SHP77 (cell line): ENCODE results near the gene ADM5.
"Not testable (repeated sequence)": the region's sequence is repeated elsewhere in the genome, so short reads cannot be mapped to it uniquely, and the experiment has no call there.

Experiments used
- DNase-seq, 2 experiments: peaks; one replicate each; lab custom pipeline; 2025; lab: John Stamatoyannopoulos, UW

The ADM5 gene

GRCh38 chr19:49701271-49701786, 11.9 kb downstream of the ADM5 start:
- no peak for DNase-seq

- no peak for DNase-seq
Observed at GRCh38 chr19:49704888-49705642, 15.7 kb downstream of the ADM5 start.

DNA sequence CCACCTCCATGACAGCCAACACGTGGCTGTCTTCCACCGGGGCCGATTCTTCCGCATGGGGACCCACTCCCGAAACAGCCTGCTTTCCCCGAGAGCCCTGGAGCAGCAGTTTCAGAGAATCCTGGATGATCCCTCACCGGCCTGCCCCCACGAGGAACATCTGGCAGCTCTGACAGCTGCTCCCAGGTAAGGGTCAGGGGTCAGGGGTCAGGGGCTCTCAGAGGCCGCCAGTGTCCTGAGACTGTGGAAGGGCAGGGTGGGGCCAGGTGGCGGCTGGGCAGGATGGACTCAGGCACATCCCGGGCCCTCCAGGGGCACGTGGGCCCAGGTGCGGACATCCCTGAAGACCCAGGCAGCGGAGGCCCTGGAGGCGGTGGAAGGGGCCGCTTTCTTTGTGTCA, 16.5 kb downstream of the ADM5 start:
- DNase-seq: no peak

DNA sequence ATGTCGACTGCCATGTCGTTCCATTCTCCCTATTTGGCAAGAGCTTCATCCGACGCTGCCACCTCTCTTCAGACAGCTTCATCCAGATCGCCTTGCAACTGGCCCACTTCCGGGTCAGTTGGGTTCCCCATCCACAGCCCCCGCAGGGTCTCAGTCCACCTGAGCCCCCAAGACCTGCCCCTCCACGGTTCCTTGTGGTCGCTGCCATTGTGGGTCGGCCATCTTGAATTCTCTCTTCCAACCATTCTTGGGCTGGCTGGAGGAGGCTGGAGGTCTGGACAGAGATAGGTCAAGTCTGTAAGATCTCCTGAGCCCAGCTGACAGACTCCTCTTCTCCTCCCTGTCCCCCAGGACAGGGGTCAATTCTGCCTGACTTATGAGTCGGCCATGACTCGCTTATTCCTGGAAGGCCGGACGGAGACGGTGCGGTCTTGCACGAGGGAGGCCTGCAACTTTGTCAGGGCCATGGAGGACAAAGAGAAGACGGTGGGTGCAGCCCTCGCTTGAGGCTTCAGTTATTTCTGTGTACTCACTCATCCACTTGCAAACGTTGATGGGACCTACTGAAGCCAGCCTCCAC, 21.1 kb downstream of the ADM5 start:
- no peak for DNase-seq

GRCh38 chr19:49712397-49712859, 23.0 kb downstream of the ADM5 start:
- no peak for DNase-seq

GRCh38 chr19:49713236-49713845, 23.9 kb downstream of the ADM5 start:
- DNase-seq: no peak

GRCh38 chr19:49716154-49716553, 26.8 kb downstream of the ADM5 start:
- no peak for DNase-seq

- DNase-seq: no peak
Observed at GRCh38 chr19:49718511-49718910, 29.1 kb downstream of the ADM5 start.

GRCh38 chr19:49718991-49719390, 29.6 kb downstream of the ADM5 start:
- no peak for DNase-seq

DNA sequence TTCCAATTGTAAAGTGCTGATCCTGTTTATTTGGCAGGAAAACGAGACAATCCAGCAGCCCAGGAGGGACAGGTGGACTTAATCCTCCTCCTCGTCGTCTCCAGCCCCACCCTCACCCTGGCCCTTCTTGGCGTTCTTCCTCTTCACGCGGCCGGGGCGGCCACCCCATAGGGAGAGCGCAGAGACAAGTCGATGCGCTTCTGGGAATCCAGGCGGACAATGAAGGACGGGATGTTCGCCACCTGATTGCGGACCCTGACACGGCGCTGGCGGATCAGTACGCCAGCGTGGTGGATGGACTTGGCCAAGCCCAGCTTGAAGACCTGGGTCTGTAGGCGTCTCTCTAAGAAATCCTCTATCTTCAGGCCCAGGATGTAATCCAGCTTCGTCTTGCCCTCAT, 30.0 kb downstream of the ADM5 start:
- DNase-seq: not testable (repeated sequence)

DNA sequence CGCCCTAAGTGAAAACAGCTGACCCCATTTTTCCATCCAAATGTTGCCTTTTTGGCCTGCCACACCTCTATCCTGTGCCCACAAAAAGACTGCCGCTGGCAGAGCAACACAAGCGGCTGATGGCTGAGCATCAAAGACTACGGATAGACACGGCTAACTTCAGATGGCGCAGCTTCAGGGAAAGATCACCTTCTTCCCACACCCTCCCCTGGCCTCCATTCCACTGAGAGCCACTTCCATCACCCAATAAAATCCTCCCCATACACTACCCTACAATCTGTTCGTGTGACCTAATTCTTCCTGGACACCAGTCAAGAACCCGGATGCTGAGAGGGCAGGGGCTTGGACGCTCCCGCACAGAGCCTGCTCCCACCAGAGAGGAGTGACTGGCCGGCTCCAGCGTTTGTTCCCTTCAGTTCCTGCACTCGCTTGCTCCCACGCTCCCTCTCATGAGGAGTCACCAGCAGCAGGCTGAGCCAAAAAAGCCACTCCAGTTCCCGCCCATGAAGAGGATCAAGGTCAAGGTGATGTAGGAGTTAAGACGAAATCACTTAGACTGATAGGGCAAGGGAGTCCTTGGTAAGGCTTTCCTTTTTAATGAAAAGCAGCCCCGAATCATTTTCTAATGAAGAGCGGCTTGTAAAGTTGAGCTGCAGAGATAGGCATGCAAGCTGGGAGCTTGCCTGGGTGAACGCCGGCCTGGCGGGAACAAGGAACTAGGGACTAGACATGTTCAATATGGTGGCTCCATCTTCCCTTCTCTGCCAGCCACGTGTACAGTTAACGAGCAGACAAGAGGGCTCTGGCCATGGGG, 38.0 kb downstream of the ADM5 start:
- DNase-seq: no peak

DNA sequence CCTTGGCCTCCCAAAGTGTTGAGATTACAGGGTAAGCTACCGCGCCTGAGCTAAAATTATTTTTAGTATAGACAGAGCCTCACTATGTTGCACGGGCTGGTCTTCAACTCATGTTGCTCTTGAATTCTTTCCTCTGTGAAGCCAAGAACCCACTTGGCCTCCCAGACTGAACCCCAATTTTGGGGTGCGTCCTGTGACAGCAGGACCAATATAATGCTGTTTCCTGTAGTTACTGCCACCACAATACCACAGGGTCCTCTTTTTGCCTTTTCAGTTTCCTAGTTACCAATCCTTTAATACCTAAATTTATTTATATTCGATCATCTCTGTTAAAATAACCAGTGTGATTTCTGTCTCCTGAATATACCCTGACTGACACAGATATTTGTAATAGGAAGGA, 40.8 kb downstream of the ADM5 start:
- DNase-seq: no peak

DNA sequence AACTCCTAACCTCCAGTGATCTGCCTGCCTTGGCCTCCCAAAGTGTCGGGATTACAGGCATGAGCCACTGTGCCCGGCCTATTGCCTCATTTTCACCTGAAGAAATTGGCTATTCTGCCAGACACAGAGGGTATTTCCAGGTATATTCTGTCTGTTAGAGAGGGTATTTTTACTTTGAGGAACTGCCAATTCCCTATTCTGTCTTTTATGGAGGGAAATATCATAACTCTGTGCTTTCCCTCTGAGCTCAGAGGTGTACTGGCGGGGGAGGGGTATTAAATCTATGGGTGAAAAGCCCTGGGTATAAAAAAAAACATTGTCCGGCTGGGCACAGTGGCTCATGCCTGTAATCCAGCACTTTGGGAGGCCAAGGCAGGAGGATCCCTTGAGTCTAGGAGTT, 48.9 kb downstream of the ADM5 start:
- no peak for DNase-seq

- DNase-seq: no peak
Observed at GRCh38 chr19:49739098-49739497, 49.7 kb downstream of the ADM5 start.

GRCh38 chr19:49739933-49740332, 50.5 kb downstream of the ADM5 start:
- DNase-seq: no peak
